H1 (cell line): Measurements from ENCODE around the gene YLPM1. TPM values are rescaled to one million over a fixed set of nuclear protein-coding genes. Genes with fewer than 3 reads are reported as not detected.

Source experiments
- CBX8 ChIP-seq: fragments of 300-800, 300-1000 bp; sonication (generic); IDR thresholded peaks from 2 replicates; pipeline ENCODE4 v1.7.1; 2016; ENCODE audit warnings: low read depth, low read length, borderline replicate concordance
- CREB1 ChIP-seq: IDR thresholded peaks from 2 replicates; pipeline ENCODE4 v1.6.1; 2012; ENCODE audit warnings: inconsistent platforms
- JUND ChIP-seq: IDR thresholded peaks from 2 replicates; pipeline ENCODE4 v1.6.1; 2011; ENCODE audit warnings: mild to moderate bottlenecking, improper control_type of control experiment, low read length
- POLR2A ChIP-seq, 2 experiments: IDR thresholded peaks; 1 replicate in 1 of 2; 2 replicates in 1 of 2; pipeline ENCODE4 v1.6.1; 2011; ENCODE audit warnings: low read depth in 2 of 2, low read length in 2 of 2, mild to moderate bottlenecking in 2 of 2; ENCODE audit errors: control extremely low read depth in 1 of 2
- SAP30 ChIP-seq: fragments of 300-600 bp; sonication (generic); IDR thresholded peaks from 2 replicates; pipeline ENCODE4 v1.7.1; 2012; ENCODE audit warnings: low read length, moderate library complexity, mild to moderate bottlenecking, inconsistent platforms; ENCODE audit not compliant: insufficient read depth, insufficient replicate concordance
- SIN3A ChIP-seq, 2 experiments: IDR thresholded peaks in 1 of 2; conservative IDR thresholded peaks in 1 of 2; 2 replicates each; pipeline ENCODE4 v1.6.1; 2011 to 2012; ENCODE audit warnings: low read length in 2 of 2, improper control_type of control experiment in 1 of 2, low read depth in 1 of 2, mild to moderate bottlenecking in 1 of 2
- SIX5 ChIP-seq: IDR thresholded peaks from 2 replicates; pipeline ENCODE4 v1.6.1; 2011; ENCODE audit warnings: mild to moderate bottlenecking, low read depth, low read length
- SUZ12 ChIP-seq: fragments of 200-600 bp; sonication (generic); IDR thresholded peaks from 2 replicates; pipeline ENCODE4 v1.6.1; 2012; ENCODE audit warnings: mild to moderate bottlenecking, inconsistent platforms, low read length, moderate library complexity, mixed read lengths
- ZNF274 ChIP-seq: IDR thresholded peaks from 2 replicates; pipeline ENCODE4 v1.7.0; 2012; ENCODE audit warnings: low read length, borderline replicate concordance; ENCODE audit errors: extremely low read depth
- polyA plus RNA-seq, 7 experiments: library from polyadenylated mRNA; depleted of rRNA in 3 of 7; stranded (reverse) in 5 of 7; unstranded in 2 of 7; fragments of >200 nt in 5 of 7; fragments of 200-250 nt in 2 of 7; gene quantifications; 1 replicate in 5 of 7; 2 replicates in 1 of 7; 4 replicates in 1 of 7; pipeline versions ENCODE4 v1.2.1 to v1.2.3, GENCODE V29; 2011 to 2013; ENCODE audit warnings: missing spikeins in 2 of 7, mixed read lengths in 2 of 7
- total RNA-seq: library from RNA; stranded (reverse); fragmentation: NEBNext Ultra II Directional; extraction: Animal tissue kit (Norgen Biotek cat#: 25700); gene quantifications from 2 replicates; pipeline ENCODE4 v1.2.1, GENCODE V29; 2021
- TF ChIP-seq, protein P1 (sequence below): fragments of 300-600 bp; sonication (generic); IDR thresholded peaks from 2 replicates; pipeline ENCODE4 v1.7.1; 2012; ENCODE audit warnings: low read length, moderate library complexity, mild to moderate bottlenecking, inconsistent platforms; ENCODE audit not compliant: insufficient replicate concordance

The YLPM1 gene
- total and polyA plus RNA-seq, 2 of the 8 experiments (the other 6 are each of a cell fraction or from before 2014, with no cell fraction given): 13.5 to 71.7 TPM

- TF ChIP-seq JUND: no peak
- no peak for TF ChIP-seq SIX5
- no peak for TF ChIP-seq CBX8
- no peak for TF ChIP-seq SUZ12
- TF ChIP-seq CREB1: no peak
- TF ChIP-seq POLR2A (IDR thresholded peaks at IDR 0.05; ENCODE audit: control extremely low read depth in 1 of 2, low read depth in 2 of 2, low read length in 2 of 2): no peak
- TF ChIP-seq SIN3A (conservative IDR thresholded peaks at IDR 0.05 in 1 of 2, IDR thresholded peaks at IDR 0.05 in 1 of 2; ENCODE audit: low read depth in 1 of 2, low read length in 2 of 2): no peak
- TF ChIP-seq, protein P1, sequence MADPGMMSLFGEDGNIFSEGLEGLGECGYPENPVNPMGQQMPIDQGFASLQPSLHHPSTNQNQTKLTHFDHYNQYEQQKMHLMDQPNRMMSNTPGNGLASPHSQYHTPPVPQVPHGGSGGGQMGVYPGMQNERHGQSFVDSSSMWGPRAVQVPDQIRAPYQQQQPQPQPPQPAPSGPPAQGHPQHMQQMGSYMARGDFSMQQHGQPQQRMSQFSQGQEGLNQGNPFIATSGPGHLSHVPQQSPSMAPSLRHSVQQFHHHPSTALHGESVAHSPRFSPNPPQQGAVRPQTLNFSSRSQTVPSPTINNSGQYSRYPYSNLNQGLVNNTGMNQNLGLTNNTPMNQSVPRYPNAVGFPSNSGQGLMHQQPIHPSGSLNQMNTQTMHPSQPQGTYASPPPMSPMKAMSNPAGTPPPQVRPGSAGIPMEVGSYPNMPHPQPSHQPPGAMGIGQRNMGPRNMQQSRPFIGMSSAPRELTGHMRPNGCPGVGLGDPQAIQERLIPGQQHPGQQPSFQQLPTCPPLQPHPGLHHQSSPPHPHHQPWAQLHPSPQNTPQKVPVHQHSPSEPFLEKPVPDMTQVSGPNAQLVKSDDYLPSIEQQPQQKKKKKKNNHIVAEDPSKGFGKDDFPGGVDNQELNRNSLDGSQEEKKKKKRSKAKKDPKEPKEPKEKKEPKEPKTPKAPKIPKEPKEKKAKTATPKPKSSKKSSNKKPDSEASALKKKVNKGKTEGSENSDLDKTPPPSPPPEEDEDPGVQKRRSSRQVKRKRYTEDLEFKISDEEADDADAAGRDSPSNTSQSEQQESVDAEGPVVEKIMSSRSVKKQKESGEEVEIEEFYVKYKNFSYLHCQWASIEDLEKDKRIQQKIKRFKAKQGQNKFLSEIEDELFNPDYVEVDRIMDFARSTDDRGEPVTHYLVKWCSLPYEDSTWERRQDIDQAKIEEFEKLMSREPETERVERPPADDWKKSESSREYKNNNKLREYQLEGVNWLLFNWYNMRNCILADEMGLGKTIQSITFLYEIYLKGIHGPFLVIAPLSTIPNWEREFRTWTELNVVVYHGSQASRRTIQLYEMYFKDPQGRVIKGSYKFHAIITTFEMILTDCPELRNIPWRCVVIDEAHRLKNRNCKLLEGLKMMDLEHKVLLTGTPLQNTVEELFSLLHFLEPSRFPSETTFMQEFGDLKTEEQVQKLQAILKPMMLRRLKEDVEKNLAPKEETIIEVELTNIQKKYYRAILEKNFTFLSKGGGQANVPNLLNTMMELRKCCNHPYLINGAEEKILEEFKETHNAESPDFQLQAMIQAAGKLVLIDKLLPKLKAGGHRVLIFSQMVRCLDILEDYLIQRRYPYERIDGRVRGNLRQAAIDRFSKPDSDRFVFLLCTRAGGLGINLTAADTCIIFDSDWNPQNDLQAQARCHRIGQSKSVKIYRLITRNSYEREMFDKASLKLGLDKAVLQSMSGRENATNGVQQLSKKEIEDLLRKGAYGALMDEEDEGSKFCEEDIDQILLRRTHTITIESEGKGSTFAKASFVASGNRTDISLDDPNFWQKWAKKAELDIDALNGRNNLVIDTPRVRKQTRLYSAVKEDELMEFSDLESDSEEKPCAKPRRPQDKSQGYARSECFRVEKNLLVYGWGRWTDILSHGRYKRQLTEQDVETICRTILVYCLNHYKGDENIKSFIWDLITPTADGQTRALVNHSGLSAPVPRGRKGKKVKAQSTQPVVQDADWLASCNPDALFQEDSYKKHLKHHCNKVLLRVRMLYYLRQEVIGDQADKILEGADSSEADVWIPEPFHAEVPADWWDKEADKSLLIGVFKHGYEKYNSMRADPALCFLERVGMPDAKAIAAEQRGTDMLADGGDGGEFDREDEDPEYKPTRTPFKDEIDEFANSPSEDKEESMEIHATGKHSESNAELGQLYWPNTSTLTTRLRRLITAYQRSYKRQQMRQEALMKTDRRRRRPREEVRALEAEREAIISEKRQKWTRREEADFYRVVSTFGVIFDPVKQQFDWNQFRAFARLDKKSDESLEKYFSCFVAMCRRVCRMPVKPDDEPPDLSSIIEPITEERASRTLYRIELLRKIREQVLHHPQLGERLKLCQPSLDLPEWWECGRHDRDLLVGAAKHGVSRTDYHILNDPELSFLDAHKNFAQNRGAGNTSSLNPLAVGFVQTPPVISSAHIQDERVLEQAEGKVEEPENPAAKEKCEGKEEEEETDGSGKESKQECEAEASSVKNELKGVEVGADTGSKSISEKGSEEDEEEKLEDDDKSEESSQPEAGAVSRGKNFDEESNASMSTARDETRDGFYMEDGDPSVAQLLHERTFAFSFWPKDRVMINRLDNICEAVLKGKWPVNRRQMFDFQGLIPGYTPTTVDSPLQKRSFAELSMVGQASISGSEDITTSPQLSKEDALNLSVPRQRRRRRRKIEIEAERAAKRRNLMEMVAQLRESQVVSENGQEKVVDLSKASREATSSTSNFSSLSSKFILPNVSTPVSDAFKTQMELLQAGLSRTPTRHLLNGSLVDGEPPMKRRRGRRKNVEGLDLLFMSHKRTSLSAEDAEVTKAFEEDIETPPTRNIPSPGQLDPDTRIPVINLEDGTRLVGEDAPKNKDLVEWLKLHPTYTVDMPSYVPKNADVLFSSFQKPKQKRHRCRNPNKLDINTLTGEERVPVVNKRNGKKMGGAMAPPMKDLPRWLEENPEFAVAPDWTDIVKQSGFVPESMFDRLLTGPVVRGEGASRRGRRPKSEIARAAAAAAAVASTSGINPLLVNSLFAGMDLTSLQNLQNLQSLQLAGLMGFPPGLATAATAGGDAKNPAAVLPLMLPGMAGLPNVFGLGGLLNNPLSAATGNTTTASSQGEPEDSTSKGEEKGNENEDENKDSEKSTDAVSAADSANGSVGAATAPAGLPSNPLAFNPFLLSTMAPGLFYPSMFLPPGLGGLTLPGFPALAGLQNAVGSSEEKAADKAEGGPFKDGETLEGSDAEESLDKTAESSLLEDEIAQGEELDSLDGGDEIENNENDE: no peak
- TF ChIP-seq SAP30: no peak
- TF ChIP-seq ZNF274: no peak
Observed at GRCh38 chr14:74860899-74861733, 98.0 kb downstream of the YLPM1 start (continued).
